ENCODE results near the gene EGFL7. TPM values are rescaled to one million over a fixed set of nuclear protein-coding genes. Genes with fewer than 3 reads are reported as not detected.

Gene EGFL7
- total and polyA plus RNA-seq, 2 of the 13 experiments (the other 11 are each of a cell fraction or from before 2014, with no cell fraction given): 0.20 to 5.1 TPM

DNA sequence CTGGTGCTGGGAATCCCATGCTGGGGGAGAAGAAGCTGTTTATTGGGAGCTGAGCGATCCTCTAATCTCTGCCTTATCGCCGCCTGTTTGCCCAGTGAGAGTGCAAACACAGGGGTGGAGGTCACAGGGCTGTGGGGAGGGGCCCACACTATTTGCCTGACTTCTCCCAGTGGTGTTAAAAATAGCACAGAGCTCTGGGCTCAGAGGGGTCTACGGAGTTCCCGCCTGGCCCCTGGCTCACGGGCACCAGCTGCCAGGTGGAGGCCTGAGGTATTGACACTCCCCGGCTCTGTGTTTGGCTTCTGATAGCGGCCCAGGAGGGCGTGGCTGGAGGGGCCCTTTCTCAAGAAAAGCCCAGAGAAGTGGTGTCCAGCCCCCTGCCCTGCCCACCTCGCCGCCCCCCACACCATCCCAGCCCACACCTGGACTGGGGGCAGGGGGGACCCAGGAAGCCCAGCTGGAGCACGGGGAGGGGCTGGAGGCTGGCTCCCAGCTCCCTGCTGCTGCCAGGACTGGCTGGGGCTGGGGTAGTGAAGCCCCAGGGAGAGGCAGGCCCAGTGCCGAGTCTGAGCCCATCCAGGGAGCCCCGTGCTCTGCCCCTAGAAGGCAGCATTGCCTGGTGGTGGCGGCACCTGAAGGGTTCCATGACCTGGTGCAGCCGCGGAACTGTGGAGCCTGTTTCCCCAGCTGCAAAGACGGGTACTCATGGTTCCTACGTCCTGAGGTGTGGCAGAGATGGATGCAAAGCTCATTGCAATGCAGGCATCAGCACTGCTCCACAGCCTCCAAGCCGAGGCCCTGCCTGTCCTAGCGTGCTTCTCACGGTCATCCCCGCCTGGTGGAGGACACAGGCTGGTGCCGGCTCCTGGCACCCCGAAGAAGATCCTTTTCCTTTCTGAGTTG is 35.7 kb upstream of the EGFL7 start:
- Histone ChIP-seq H2AFZ (ENCODE audit: low read length) (no peak overlapping the region), H3K79me2 (ENCODE audit: insufficient read depth, low read length) (no peaks in the 10 kb centered on the region), H3K4me3 (replicated peaks in 1 of 3; ENCODE audit: insufficient read depth in 1 of 3, low read depth in 2 of 3, low read length in 3 of 3) (no peak overlapping the region; a peak in 1 of 6 replicates), H3K36me3 (replicated peaks in 1 of 2; ENCODE audit: control insufficient read depth in 1 of 2, insufficient read depth in 2 of 2, low read length in 2 of 2) (no peaks in the 10 kb centered on the region), H3K4me1 (ENCODE audit: insufficient read depth, low read length) (peaks cover 43% of the 10 kb centered on the region), H4K20me1 (ENCODE audit: insufficient read depth, low read length) (peaks cover 34% of the 10 kb centered on the region; the same call in 1 of the 2 replicates), H3K27ac (ENCODE audit: extremely low read length, insufficient read depth, low read length) (no peak overlapping the region), H3K9ac (ENCODE audit: insufficient read depth, low read depth, low read length) (no peak overlapping the region), H3K9me3 (ENCODE audit: low read length) (no peaks in the 10 kb centered on the region), H3K4me2 (ENCODE audit: low read depth, low read length) (peak overlapping the region; percentile 20; the same call in 1 of the 2 replicates), H3K27me3 (ENCODE audit: control insufficient read depth in 1 of 2, insufficient read depth in 2 of 2, low read length in 2 of 2) (peaks cover 34 to 74% of the 10 kb centered on the region in 2 experiments; a peak in 4 of 5 replicates)
- in situ Hi-C loops (cut with HindIII; ENCODE audit: extremely low pct_ligation_motif_present, low pct_unique_long_range_greater_than_20kb): loop anchor here (5.0 to 25.0 kb wide), 2 partner anchors 135 to 290 kb away; partner anchors contain the start of gene GPSM1
- WGBS (ENCODE audit: low lambda C conversion rate): 0% methylated on average over 3 of the region's 25 CpGs
- BruUV-seq (replicated peaks): no TSS peak
- peak; percentile 89 for DNase-seq (ENCODE audit: low spot score)
- peak; percentile 82 for ATAC-seq
- FAIRE-seq: peak; percentile 77
- CTCF ChIA-PET (ENCODE audit: low intra/inter-chr PET ratio, low total read pairs): interaction anchor here (0.9 kb wide), 1 partner anchor 142 kb away, joined by 3 read pairs; no protein-coding TSS in a partner anchor
- POLR2A ChIA-PET: interaction anchor here (1.0 to 2.6 kb wide), 5 partner anchors 70 to 142 kb away, joined by 3 to 25 read pairs (median 5); no protein-coding TSS in a partner anchor
- intact Hi-C loops (cut with micrococcal nuclease; ENCODE audit: unreplicated experiment): loop anchor here (5.0 kb wide), 1 partner anchor 380 kb away; the partner anchor contains the start of gene QSOX2
- TF ChIP-seq PHF8 (CRISPR knock-in tag; IDR thresholded peaks at IDR 0.05): peak; percentile 34; the same call in 1 of the 2 replicates
- no peak for TF ChIP-seq ZNF333 (CRISPR knock-in tag; IDR thresholded peaks at IDR 0.05; ENCODE audit: borderline replicate concordance)
- no peak for TF ChIP-seq EED (CRISPR knock-in tag; IDR thresholded peaks at IDR 0.05)
- 0 out of 2 replicates have a peak, but pooled peaks have one; percentile 21 for TF ChIP-seq ONECUT2 (CRISPR knock-in tag; IDR thresholded peaks at IDR 0.05)
- no peak for TF ChIP-seq MAF1 (CRISPR knock-in tag; IDR thresholded peaks at IDR 0.05; ENCODE audit: borderline replicate concordance)
- TF ChIP-seq MTF2 (CRISPR knock-in tag; IDR thresholded peaks at IDR 0.05; ENCODE audit: borderline replicate concordance): no peak
- 0 out of 2 replicates have a peak, but pooled peaks have one; percentile 54 for TF ChIP-seq ZXDC (CRISPR knock-in tag; IDR thresholded peaks at IDR 0.05)
- TF ChIP-seq GRHL1 (CRISPR knock-in tag; conservative IDR thresholded peaks at IDR 0.05): no peak
- no peak; the same call in 1 of the 2 replicates for TF ChIP-seq ZNF598 (CRISPR knock-in tag; IDR thresholded peaks at IDR 0.05; ENCODE audit: borderline replicate concordance)
- TF ChIP-seq NR2F1 (CRISPR knock-in tag; IDR thresholded peaks at IDR 0.05): peak; percentile 97 to 99
- no peak for TF ChIP-seq TAF15 (IDR thresholded peaks at IDR 0.05; ENCODE audit: low read depth, low read length, poor library complexity, severe bottlenecking)
- TF ChIP-seq, protein P1, sequence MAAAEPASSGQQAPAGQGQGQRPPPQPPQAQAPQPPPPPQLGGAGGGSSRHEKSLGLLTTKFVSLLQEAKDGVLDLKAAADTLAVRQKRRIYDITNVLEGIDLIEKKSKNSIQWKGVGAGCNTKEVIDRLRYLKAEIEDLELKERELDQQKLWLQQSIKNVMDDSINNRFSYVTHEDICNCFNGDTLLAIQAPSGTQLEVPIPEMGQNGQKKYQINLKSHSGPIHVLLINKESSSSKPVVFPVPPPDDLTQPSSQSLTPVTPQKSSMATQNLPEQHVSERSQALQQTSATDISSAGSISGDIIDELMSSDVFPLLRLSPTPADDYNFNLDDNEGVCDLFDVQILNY (CRISPR knock-in tag; conservative IDR thresholded peaks at IDR 0.05): no peak
- TF ChIP-seq SRSF1 (optimal IDR thresholded peaks at IDR 0.05; ENCODE audit: low read depth, low read length): no peak
- TF ChIP-seq RARG (CRISPR knock-in tag; IDR thresholded peaks at IDR 0.05; ENCODE audit: low read depth): no peak
- no peak for TF ChIP-seq ZNF773 (CRISPR knock-in tag; IDR thresholded peaks at IDR 0.05; ENCODE audit: borderline replicate concordance)
- TF ChIP-seq ZFP36L2 (CRISPR knock-in tag; IDR thresholded peaks at IDR 0.05): no peak
- TF ChIP-seq ZIK1 (CRISPR knock-in tag; IDR thresholded peaks at IDR 0.05; ENCODE audit: borderline replicate concordance, low read depth): peak; percentile 56; the same call in 1 of the 2 replicates

All from HepG2 (cell line).